ENCODE results near the gene SUPT20H.
"Not testable (repeated sequence)": the region's sequence is repeated elsewhere in the genome, so short reads cannot be mapped to it uniquely, and the experiment has no call there.

The SUPT20H gene

DNA sequence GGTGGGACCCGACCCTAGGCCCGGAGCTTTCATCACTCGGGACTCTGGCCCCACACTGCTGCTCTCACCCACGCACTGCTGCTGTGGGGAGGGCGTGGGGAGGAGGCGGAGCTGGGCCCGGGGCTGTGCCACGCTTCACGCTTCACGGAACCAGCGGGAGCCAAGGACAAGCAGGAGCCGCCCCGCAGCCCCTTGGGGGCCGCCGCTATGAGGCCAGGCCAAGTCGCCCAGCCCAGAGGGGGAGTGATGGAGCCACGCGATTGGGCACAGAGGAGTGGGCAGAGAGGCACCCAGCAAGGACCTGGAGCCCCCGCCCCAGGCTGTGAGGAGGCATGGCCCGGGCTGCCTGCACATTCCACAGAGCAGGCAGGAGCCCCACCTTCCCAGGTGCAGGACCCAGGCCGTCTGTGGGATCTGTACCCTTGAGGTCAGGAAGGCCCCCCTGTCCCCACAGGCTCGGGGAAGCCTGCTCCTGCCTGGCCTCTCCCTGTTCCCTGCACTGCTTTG lies 10.2 kb upstream of the SUPT20H start:
- DNase-seq = no peak

GRCh38 chr13:37068962-37069361 lies 9.5 kb upstream of the SUPT20H start:
- DNase-seq = no peak

DNA sequence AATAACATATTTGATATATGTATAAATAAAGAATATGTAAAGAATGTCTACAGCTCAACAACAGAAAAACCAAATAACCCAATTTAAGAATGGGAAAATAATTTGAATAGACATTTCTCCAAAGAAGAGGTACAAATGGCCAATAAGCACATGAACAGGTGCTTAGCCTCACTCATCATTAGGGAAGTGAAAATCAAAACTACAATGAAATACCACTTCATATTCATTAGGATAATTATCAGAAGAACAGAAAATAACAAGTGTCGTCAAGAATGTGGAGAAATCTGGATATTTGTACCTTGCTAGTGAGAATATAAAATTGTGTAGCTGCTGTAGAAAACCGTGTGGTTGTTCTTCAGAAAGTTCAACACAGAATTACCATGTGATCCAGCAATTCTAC lies 8.4 kb upstream of the SUPT20H start:
- DNase-seq = no peak

DNA sequence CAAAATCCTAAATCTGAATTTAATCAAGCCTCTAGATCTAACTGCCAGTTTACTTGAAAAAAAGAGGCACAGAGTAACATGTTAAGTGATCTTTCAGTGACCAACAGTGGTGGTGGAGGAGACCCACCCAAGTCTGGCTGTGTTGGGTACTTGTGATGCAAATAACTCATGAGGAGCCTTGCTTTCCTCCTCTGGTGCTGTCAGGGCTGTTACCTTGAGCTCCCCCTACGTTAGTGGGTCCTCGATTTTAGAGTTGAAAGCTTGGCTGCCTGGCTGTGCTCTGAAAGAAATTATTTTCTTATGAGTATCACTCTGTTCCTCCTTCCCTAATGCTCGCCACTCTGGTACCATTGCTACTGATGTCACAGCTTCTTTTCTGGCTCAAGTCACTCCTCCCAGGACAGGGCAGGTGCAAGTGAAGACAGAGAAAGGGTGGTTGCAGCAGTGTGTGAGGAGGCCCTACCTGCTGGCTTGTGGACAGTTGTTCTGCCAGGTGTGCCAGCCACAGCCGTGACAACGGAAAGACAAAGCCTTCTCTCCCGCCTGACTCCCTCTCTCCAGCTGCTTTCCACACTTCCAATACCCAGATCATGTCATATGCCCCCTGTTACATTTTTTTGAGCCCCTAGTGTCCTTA lies 6.5 kb upstream of the SUPT20H start:
- DNase-seq = no peak

GRCh38 chr13:37059848-37060192 lies 332 bp upstream of the SUPT20H start:
- DNase-seq = no peak

DNA sequence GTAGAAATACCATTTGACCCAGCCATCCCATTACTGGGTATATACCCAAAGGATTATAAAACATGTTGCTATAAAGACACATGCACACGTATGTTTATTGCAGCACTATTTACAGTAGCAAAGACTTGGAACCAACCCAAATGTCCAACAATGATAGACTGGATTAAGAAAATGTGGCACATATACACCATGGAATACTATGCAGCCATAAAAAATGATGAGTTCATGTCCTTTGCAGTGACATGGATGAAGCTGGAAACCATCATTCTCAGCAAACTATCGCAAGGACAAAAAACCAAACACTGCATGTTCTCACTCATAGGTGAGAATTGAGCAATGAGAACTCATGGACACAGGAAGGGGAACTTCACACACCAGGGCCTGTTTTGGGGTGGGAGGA lies 3.3 kb downstream of the SUPT20H start:
- DNase-seq = not testable (repeated sequence)

GRCh38 chr13:37053111-37053510 lies 6.4 kb downstream of the SUPT20H start:
- DNase-seq = not testable (repeated sequence)

DNA sequence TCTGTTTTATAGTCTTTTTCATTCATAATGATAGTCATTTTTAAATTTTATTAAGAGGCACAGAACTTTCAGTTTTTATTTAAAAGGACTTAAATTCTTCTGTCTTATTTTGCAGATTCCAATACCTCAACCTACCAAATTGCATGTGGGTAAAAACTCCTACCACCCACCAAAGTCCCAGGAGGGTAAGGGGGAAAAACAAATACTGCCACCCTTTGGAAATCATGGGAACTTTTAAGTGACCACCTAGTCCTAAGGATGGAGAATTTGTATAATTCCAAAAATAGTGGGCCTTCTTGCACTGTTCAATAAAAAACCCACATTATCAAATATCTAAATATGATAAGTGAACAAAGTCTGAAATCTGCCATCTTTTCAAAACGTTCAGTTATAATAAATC lies 9.7 kb downstream of the SUPT20H start:
- no peak for DNase-seq

DNA sequence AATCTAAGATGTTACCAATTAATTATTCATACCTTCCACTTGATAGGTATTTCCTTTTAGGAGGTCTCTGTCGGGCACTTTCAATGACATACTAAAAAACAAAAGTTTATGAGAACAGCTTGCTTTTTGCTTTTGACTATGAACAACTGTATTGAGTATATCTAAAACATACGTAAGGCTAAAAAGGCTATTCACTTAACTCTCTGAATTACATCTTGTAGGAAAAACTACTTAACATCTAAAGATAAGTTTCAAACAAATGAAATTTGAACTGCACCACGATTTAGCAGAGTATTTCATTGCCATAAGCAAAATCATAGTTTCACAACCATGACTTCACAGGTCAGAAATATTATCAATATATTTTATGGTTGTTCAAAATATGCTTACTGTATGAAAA lies 11.6 kb downstream of the SUPT20H start:
- no peak for DNase-seq

DNA sequence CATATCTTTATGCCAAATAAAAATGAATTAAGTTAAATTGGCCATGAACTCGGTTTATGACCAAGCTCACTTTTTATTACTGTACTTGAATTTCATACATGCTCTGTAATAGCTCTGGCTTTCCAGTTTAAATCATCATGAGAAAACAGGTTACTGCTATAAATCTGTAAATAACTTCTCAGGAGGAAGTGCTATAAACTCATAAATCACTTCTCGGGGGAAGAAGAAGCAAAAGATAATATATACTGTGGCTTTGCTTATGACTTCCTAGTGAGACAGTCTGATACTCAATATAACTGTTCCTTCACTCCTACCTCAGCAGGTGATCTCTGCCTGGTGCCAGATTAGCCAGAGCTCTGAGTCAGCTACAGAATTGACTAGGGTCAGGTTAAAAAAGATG lies 12.5 kb downstream of the SUPT20H start:
- DNase-seq = no peak

DNA sequence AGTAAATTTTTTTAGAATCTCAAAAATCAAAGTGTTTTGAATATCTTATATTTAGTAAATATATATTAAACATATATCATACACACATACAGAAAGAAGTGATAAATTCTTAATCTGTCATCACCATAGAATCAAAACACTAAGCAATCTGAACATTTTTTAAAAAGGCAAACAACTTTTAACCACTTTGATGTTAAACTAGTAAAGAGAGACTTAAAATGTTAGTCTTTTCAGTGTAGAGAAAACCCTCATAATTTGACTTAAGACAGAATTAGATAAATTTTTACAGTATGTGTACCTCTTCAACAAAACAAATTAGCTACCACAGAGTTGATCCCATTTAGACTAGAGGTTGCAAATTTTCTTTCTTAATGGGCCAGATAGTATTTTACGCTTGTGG lies 13.4 kb downstream of the SUPT20H start:
- no peak for DNase-seq

- no peak for DNase-seq
These were observed 18.7 kb downstream of the SUPT20H start for GRCh38 chr13:37040789-37041188.

DNA sequence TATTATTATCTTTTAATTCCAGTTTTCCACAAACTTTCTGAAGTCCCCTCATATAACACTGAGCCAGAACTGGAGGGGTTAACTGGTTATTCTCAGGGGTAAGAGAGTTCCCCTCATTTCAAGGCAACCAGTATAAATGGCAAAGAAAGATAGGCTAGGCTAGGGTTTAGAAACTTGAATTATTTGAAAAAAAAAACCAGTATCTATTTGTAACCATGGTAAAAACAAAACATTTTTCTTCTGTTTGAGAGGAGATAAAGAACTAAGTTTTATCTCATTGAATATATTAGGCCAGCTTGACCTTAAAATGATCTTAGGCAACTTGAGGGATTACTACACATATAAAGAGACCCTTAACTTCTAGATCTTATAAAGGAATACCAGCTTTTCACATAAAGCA lies 19.6 kb downstream of the SUPT20H start:
- no peak for DNase-seq

GRCh38 chr13:37037241-37037640 lies 22.2 kb downstream of the SUPT20H start:
- DNase-seq = no peak

DNA sequence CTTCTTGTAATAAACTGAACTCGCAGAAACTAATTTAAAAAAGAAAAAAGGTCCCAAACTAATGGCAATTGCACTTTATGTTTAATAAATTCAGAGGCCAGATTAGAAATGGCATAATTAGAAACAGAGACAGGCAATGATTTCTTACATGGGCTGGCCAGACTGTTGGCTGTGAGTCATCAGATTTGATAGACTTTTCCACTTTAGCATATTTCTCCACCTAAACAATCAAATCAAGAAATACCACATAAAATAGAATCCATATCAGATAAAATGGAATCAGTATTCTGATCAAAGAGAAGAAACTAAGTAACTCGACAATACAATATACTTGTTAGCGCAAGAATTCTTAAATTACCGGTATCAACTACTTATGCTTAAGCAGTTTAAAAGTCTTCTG lies 29.9 kb downstream of the SUPT20H start:
- no peak for DNase-seq

DNA sequence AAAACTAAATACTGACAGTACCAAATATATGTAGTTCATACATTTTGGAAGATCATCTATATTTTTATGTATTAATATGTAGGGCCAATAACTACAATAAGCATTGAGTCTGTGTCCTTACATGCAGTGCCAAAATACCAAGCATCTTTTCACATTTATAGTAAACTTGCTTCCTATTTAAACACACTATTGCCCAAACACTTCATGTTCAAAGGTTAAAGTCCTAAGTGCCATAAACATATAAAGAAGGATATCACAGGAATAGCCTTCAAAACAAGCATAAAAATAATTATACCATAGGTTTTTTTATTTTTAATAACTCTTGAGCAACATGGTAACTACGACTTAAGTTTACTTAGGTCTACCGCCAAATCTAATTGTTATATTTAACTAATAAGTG lies 31.8 kb downstream of the SUPT20H start:
- DNase-seq = no peak

GRCh38 chr13:37026771-37027170 lies 32.7 kb downstream of the SUPT20H start:
- no peak for DNase-seq

DNA sequence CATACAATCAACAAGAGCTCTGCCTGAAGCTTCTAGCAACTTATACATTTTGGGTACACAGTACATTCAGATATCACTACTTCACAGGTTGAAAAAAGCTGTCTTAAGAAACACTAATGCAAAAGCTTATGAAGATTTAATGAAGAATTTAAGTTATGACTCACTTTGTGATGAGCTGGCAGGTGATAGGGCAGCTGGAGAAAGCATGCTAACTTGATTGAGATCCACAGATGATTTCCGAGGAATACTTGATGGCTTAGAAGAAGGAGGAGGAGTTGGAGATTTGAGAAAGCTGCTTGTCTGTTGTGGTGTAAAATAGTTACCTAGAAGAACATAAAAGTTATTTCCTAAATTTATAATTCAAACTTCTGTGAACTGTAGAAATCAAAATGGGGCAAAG lies 35.6 kb downstream of the SUPT20H start:
- DNase-seq = no peak

- DNase-seq = no peak
These were observed 44.9 kb downstream of the SUPT20H start for GRCh38 chr13:37014609-37015008.

DNA sequence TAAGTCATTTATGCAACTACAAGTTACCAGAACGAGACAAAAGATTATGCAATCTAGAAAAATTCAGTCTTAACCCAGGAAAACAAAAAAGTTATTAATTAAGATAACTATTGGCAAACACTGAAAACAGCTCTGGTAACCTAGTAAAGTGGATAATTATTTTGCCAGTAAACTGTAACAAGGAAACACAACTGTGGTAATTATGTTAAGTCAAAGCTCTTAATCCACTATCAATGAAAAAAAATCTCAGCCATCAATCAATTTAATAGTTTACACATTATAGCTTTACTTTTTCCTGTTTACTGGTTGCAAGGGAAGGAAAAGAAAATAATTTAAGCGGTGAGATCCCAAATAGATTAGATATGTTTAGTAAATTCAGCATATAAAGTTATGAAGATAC lies 47.7 kb downstream of the SUPT20H start:
- no peak for DNase-seq

GRCh38 chr13:37011002-37011401 lies 48.5 kb downstream of the SUPT20H start:
- DNase-seq = no peak

DNA sequence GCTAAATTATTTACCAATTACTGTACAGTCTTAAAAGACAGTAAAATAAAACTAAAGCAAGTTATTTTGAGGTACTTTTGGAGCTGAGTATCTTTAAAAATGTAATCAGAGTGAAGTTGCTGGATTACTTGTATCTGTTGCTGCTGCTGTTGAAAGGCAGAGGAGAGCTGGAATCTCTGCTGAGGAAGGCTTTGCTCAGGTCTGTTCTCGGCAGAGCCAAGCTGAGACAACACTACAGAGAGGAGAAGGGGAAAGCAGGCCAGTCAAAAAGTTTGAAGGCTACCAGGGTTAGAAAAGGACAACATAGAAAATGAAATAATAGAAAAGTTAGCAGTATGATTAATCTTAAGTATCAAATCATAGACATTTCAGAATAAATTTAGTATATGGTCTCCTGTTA lies 49.1 kb downstream of the SUPT20H start:
- no peak for DNase-seq

GRCh38 chr13:37009692-37010091 lies 49.8 kb downstream of the SUPT20H start:
- DNase-seq = no peak

- DNase-seq = no peak
These were observed 57.6 kb downstream of the SUPT20H start for GRCh38 chr13:37001921-37002250.

DNA sequence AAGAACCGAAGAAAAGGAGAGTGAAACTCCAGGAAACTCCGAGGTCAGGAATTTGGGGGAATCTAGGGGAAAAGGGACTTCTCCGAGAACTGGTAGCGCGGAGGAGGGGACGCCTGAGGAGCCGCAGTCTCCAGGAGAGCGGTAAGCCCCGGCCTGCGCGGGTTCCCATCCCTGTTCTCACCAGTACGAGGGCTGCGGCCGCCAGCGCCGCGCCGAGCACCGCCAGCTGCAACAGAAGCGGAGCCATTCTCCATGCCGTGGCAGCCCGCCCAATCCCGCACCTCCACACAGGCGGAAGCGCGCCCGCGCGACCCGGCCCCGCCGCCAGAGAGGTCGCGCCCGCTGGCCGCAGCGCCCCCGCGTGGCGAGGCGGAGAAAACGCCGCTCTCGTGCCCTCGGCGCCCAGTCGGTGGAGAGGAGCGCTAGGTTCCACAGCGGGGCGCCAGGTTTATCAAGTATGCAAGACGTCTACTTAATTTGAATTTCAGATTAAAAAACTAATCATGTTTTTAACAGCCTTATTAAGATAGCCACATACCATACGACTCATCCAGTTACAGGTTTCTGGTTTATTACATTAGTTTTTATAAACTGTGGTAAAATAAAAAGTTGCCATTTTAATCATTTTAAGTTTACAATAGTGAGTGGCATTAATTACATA lies 60.3 kb downstream of the SUPT20H start, which contains the start of gene ALG5:
TSS of gene ALG5 (minus strand) at position 287 of the 661 bp plus-strand sequence. CDS start at position 247, 40 bp downstream.
- peak; percentile 21 for DNase-seq

Data from NCI-H1436 treated with DMSO at 0.1 percent for 48 hours (cell line).